GM08714 (cell line): ENCODE measurements around the gene GLIS1.

Experiments
- H3K4me3 ChIP-seq: fragments of 200-500 bp; sonication (Bioruptor generic); 2 replicates; pipeline ENCODE4 v1.5.1; 2014; ENCODE audit warnings: mild to moderate bottlenecking, low read length, inconsistent platforms
- ZNF274 ChIP-seq: IDR thresholded peaks from 2 replicates; pipeline ENCODE4 v1.6.1; 2012; ENCODE audit warnings: mild to moderate bottlenecking, low read depth, low read length

The GLIS1 gene

DNA sequence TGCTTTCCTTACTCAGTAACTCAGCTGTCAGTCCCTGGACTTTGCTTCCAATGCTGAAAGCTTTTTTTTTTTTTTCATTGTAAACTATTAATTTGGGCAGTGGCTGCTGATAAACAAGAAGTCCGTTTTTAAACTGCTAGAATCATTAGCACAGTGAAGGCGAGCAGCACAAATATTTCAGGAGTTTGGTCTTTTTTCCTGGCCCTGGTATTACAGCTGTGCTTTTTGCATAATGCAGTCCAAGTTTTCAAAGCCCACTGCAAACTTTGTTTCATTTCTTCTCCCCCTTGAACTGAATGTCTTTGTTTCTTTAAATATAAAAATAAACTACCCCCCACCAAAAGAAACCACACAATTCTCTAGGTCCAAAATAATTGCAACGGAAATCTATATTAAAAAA is 6.6 kb downstream of the GLIS1 start:
- TF ChIP-seq ZNF274, result no peak

DNA sequence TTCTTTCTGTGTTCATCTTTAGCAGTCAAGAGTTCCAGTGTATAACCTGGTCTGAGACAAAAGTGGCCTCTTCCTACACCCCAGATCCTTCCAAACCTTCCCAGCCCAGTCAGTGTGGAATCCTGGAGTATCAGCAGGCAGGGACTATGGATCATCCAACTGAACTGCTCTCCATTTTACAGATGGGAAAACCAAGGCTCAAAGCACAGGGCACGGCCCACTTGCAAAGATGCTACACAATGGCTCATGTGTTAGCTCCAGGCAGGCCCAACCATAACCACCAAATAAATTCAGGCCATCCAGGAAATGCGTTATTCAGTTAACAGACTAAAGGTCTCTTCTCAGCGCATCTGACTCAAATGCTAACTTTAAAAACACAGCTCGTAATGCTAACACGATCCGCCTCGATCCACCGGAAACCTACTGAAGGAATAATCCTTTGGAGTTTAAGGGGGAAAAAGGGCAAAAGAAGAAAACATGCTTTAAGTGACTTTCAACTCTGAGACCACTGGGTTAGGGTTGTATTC is 7.1 kb downstream of the GLIS1 start:
- no peak for TF ChIP-seq ZNF274
- H3K4me3 ChIP-seq, result no peak overlapping the region

More for the DNA sequence above, 6.6 kb downstream of the GLIS1 start:
- H3K4me3 ChIP-seq, result no peak overlapping the region

DNA sequence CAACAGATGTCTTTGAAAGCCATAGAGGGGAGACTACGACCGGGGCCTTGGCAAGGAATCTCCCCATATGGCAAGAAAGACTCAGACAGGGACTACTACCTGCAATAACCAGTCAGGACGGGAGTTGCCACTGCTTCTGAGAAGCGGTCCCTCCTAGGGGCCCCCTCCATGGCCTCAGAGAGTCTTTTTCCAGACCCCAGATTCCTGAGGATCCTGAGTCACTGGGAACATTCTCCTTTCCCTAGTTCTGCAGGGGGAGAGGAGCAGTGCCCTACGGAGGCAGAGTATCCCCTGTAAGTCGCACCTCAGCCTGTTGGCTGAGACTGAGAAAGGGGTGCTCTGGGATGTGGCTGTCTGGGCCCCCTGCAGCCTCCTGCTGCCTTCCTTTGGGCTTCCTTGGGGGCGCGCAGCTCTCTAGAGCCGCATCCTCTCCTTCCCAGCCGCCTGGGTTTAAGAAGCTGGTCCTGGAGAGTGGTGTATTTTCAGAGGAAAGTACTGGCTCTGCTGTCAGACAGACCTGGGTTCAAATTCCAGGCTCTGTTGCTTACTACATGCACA is 7.8 kb downstream of the GLIS1 start:
- H3K4me3 ChIP-seq, result no peak overlapping the region
- no peak for TF ChIP-seq ZNF274

DNA sequence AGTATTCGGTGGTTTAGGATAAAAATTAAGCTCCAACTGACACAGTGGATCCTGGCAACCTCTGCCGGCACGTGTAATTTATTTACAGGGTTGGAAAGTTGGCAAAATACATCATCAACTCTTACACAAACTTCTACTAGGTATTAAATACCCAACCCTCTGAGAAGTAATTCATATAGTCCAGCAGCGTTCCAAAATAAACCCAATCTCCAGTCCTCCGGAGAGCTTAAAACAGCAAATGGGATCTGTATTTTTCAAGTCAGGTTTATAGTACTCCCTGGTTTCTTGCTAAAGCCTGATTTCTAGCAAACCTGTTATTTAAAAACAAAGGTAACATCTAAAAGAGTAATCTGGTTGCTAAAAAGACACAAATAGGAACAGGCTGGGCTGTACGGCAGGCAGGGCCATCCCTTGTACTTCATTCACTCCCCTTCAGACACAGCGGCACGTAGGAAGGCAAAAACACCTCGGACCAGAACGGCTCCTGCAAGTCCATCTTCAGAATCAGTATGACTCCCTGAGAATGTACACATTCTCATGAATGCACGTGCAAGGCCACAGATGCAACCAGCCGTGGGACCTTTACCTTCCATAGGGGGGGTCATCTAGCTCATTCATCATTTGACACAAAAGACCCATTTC is 8.6 kb downstream of the GLIS1 start:
- no peak overlapping the region for H3K4me3 ChIP-seq
- no peak for TF ChIP-seq ZNF274

DNA sequence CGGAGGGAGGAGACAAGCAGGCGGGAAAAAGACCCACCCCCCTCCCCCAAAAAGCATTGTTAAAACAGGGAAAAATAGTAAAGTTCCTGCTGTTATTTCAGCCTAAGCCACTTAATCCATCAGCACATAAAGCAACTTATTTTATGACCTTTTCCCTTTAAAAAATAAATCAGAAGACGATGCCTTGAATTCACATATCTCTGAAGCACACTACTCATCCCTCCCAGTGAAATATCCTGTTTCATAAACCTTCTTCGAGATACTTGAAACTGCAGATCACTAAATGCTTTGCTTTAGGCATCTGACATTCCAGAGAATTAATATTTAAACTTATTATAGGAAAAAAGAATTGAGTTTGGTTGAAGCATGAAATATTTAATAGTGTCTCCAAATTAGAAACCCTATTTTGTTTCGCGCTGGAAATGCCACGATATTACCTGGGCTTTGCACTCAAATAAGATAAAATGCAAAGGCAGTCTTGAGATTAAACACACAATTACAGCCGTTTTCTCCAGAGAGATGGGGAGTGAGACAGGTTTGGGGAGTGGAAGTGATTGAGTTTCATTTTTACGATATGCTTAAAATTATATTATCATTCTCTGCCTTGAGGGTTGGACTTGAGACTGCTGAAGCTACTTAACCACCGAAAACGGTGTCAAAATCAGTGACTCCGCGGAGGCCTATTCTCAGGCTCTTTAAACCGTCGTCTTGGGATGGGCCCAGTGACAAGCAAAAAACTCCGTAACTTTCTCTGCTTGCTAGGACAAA is 9.3 kb downstream of the GLIS1 start:
- no peak overlapping the region for H3K4me3 ChIP-seq
- TF ChIP-seq ZNF274, result no peak

DNA sequence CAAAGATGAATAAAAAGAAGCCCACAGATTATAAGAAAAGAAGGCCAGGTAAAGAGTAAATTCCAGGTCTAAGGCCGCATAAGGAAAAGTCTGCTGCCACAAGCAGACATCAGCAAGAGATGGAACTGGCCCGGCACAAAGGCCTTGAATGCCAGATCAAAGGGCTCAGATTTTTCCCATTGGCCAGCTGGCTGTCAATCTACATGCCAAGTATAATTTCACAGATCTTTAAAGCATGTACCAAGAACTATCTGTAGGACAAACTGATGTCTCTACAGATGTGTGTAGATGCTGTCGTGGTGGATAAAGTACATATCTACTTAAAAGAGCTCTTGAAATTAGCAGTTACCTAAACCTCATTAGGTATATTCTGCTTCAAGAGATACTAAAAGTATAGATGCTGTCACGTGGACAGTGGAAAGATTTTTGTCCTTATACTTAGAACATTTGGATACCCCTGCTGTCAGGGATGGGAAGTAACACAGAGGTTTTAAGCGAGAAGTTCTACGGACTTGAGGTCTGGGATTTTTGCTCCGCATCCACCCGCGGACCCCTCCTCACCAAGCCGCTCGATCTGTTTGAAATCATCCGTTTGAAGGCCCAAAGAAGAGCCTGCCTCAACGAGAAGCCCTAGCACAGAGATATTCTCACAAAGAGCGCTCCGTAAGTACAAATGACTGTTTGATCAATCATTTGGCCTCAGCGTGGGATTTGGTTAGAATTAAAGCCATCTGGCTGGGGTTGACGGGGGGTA is 10.1 kb downstream of the GLIS1 start:
- no peak overlapping the region for H3K4me3 ChIP-seq

DNA sequence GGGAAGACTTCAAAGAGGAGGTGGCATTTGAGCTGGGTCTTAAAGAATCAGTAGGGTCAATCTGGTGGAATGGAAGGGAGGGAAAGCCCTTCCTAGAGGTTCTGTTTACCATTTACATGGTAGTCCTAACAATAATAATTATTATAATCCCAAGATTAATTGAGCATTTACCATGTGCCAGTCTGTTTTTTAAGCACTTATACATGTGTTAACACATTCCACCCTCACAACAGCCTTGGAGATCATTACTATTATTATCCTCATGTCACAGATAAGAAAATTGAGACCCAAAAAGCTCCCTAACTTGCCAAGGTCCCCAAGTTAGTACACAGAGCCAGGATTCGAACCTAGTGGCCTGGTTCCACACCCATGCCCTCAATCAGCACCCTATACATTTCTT is 10.8 kb downstream of the GLIS1 start:
- TF ChIP-seq ZNF274, result no peak
- H3K4me3 ChIP-seq, result no peak overlapping the region

More for the DNA sequence above, 10.1 kb downstream of the GLIS1 start:
- TF ChIP-seq ZNF274, result no peak

DNA sequence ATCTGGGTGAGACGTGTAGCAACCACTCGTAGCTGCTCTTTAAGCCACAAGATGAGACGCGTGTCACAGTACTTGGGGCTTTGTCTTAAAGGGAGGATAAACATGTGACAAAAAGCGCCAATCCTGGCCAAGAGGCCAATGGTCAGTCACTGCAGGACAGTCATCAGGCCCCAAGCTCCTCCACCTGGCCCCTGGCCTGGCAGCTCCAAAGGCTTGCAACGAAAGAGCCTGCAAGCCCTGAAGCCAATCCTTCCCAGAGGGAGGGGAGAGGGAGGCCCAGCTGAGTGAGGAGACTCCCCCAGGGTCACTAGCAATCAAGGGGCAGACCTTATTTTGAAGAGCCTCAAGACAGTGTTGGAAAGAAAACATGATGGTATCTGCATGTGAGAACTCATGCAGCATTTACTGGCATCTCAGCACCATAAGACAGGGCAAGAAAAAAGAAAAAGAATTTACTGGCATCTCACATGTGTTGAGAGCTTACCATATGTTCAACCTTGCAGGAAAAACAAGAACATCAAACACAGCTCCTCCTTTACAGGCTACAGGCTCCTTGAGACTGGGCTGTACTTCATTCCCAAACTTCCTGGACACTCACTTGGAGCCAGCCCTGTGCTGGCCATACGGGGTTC is 11.4 kb downstream of the GLIS1 start:
- no peak overlapping the region for H3K4me3 ChIP-seq
- TF ChIP-seq ZNF274, result no peak

DNA sequence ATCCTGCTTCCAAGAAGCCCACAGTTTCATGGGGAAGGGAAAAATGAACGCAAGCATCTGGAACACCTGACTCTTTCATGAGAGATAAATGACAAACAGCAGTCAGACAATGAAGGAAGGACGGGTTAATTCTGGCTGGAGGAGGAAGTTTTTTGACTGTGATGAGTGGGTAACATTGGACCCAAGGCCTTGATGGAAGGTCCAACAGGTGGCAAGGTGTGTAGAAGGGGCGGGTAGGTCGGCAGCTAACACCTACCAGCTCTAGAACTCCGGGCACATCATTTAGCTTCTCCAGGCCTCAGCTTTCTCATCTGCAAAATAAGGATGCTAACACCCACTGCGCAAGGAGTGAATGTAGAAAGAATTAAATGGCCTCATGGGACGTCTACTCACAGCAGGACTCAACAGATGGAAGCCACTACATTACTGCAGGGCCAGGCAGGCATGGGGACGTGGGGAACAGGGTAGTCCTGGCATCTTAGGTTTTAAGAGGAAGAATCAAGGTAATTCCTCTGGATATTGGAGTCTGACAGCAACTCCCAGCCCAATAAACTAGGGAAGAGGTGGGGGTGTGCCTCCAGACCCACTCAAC is 12.9 kb downstream of the GLIS1 start:
- no peak for TF ChIP-seq ZNF274
- no peak overlapping the region for H3K4me3 ChIP-seq

DNA sequence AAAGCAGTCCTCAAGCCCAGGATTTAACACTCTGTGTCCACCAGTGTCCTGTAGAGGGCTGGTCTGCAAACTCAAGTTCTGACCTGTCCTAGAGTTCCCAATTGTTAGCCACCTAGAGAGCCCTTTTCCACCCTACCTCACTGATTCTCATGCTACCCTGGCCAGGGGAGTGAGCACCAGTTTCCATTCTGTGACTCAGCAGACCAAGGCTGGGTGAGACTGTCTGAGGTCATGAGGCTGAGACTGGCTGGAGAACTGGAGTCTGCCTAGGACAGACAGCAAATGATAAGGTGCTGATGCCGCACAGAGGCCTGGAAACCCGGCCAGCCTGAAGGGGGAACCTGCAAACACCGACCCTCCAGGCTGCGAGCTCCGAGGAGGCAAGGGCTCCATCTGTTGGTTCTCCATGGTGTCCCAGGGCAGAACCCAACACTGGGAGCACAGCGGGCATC is 13.7 kb downstream of the GLIS1 start:
- TF ChIP-seq ZNF274, result no peak
- H3K4me3 ChIP-seq, result no peak overlapping the region

DNA sequence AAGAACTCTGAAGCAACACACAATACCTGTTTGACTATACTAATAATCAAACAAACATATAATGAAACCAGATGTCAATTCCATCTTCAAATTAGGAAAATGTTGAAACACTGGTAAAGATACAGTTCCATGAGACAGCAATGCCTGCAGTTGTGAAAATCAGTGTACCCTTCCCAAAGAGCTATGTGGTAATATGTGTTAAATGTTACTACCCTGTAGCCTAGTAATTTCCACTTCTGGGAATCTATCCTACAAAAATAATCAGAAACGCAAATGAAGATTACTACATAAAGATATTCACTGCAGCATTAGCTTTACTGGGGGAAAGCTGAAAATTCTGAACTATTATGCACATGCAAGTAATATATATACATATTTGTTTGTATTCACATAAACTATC is 16.9 kb downstream of the GLIS1 start:
- TF ChIP-seq ZNF274, result no peak
- no peak overlapping the region for H3K4me3 ChIP-seq

DNA sequence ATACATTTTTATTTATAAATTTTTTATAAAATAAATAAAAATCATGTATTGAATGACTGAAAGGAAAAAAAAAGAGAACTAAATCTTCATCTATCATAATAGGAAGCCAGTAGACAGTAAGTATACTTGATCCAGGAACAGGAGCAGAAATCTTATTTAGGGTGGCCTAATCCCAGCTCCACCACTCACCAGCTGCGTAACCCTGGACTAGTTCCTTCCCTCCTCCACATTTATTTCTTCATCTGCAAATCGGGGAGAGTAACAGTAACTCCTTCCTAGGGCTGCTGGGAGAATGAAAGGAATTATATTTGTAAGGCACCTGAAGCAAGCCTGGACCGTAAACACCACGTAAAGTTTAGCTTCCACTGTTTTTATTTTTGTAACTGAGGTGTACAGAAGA is 17.9 kb downstream of the GLIS1 start:
- no peak for TF ChIP-seq ZNF274
- no peak overlapping the region for H3K4me3 ChIP-seq

DNA sequence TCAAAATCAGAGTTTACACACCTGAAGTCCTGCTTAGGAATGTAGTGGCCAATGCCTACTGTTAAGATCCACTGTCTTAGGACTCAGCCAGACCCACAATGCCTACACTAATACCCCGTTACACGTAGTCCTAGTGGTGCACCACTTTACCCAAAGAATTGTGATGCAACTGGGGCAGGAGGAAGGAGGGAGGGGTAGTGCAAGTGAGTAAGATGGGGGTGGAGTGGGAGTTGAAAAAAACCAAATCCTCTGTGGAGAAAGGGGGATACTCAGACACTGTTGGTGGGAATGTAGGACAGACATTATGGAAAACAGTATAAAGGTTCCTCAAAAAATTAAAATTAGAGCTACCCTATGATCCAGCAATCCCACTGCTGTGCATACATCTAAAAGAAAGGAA is 19.5 kb downstream of the GLIS1 start:
- TF ChIP-seq ZNF274, result no peak
- H3K4me3 ChIP-seq, result no peak overlapping the region

DNA sequence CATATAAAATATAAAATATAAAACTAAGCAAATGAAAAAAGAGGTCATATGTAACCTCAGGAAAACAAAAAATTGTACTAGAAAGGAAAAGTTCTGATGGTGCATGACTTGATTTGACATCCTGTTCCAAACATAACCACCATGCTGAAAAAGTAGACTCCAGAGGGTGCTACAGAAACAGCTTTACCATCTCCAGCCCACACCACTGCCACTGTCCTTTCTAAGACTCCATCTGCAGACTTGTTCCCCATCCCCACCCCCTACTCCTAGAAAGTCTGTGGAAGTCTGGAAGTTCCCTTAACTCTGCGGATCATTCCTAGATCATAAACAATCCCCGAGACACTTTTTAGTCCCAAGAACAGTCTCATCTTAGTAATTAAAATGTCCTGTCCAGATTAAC is 20.5 kb downstream of the GLIS1 start:
- H3K4me3 ChIP-seq, result no peak overlapping the region
- TF ChIP-seq ZNF274, result no peak
